GM18873 (cell line): ENCODE measurements around the gene EGFR.

Experiments
- ATAC-seq: cut with Tn5 transposase; IDR thresholded peaks from one replicate; pipeline ENCODE4 v1.9.1; 2021; ENCODE audit warnings: mild to moderate bottlenecking, moderate library complexity, moderate number of reproducible peaks; ENCODE audit not compliant: unreplicated experiment, low FRiP score

Gene EGFR

GRCh38 chr7:55059021-55059420 is 40.2 kb downstream of the EGFR start:
- no peak for ATAC-seq

- ATAC-seq = no peak
These were observed 41.3 kb downstream of the EGFR start for GRCh38 chr7:55060085-55060484.

GRCh38 chr7:55060636-55061022 is 41.8 kb downstream of the EGFR start:
- ATAC-seq = no peak

- no peak for ATAC-seq
These were observed 43.1 kb downstream of the EGFR start for GRCh38 chr7:55061726-55062499.

GRCh38 chr7:55063061-55063460 is 44.2 kb downstream of the EGFR start:
- ATAC-seq = no peak

GRCh38 chr7:55063633-55064032 is 44.8 kb downstream of the EGFR start:
- ATAC-seq = no peak

- ATAC-seq = peak; percentile 60
These were observed 46.3 kb downstream of the EGFR start for GRCh38 chr7:55065079-55065478.

GRCh38 chr7:55065511-55066229 is 46.9 kb downstream of the EGFR start:
- ATAC-seq = no peak

GRCh38 chr7:55066524-55066923 is 47.7 kb downstream of the EGFR start:
- no peak for ATAC-seq

GRCh38 chr7:55066938-55067337 is 48.1 kb downstream of the EGFR start:
- ATAC-seq = no peak

- no peak for ATAC-seq
These were observed 48.9 kb downstream of the EGFR start for GRCh38 chr7:55067748-55068147.

GRCh38 chr7:55069271-55069792 is 50.5 kb downstream of the EGFR start:
- ATAC-seq = no peak

- ATAC-seq = no peak
These were observed 51.5 kb downstream of the EGFR start for GRCh38 chr7:55070271-55070743.

GRCh38 chr7:55070854-55071253 is 52.0 kb downstream of the EGFR start:
- no peak for ATAC-seq

GRCh38 chr7:55071411-55072175 is 52.8 kb downstream of the EGFR start:
- ATAC-seq = no peak

GRCh38 chr7:55072251-55072650 is 53.4 kb downstream of the EGFR start:
- no peak for ATAC-seq

- peak; percentile 73 for ATAC-seq
These were observed 54.3 kb downstream of the EGFR start for GRCh38 chr7:55073051-55073511.

GRCh38 chr7:55073976-55074528 is 55.2 kb downstream of the EGFR start:
- peak; percentile 84 for ATAC-seq

GRCh38 chr7:55075464-55076021 is 56.7 kb downstream of the EGFR start:
- no peak for ATAC-seq
